Effector memory CD4-positive, alpha-beta T cell (primary cell): Measurements from ENCODE around the gene DNAJB13.
"Not testable (repeated sequence)": the region's sequence is repeated elsewhere in the genome, so short reads cannot be mapped to it uniquely, and the experiment has no call there.

Experiments
- DNase-seq, 3 donors: peaks; one replicate each; pipeline ENCODE4 v3.0.0-alpha.2; 2020
- H3K27ac ChIP-seq: 2 replicates; pipeline ENCODE4 v1.7.0; 2013; ENCODE audit warnings: mild to moderate bottlenecking, low read length, moderate library complexity; ENCODE audit not compliant: insufficient read depth, poor library complexity, severe bottlenecking
- H3K27me3 ChIP-seq: replicated peaks from 2 replicates; pipeline ENCODE4 v1.7.0; 2013; ENCODE audit warnings: mild to moderate bottlenecking, low read length; ENCODE audit not compliant: insufficient read depth, control insufficient read depth, poor library complexity, severe bottlenecking
- H3K36me3 ChIP-seq: 2 replicates; pipeline ENCODE4 v1.7.0; 2013; ENCODE audit warnings: mild to moderate bottlenecking, low read length, moderate library complexity; ENCODE audit not compliant: control insufficient read depth, insufficient read depth
- H3K4me1 ChIP-seq: 2 replicates; pipeline ENCODE4 v1.7.0; 2013; ENCODE audit warnings: low read length, mild to moderate bottlenecking; ENCODE audit not compliant: control insufficient read depth, insufficient read depth, poor library complexity, severe bottlenecking
- H3K4me3 ChIP-seq: 2 replicates; pipeline ENCODE4 v1.7.0; 2013; ENCODE audit warnings: low read length, low read depth, mild to moderate bottlenecking; ENCODE audit not compliant: insufficient read depth, poor library complexity, severe bottlenecking
- H3K9me3 ChIP-seq: 2 replicates; pipeline ENCODE4 v1.7.0; 2013; ENCODE audit warnings: mild to moderate bottlenecking, low read length, moderate library complexity; ENCODE audit not compliant: control insufficient read depth

DNAJB13 gene

GRCh38 chr11:73983741-73984538, 33.1 kb downstream of the DNAJB13 start:
- H3K27ac ChIP-seq: peak overlapping the region; percentile 92
- peaks cover 31% of the 10 kb centered on the region for H3K4me1 ChIP-seq
- no peak for DNase-seq
- no peaks in the 10 kb centered on the region for H3K9me3 ChIP-seq
- peak overlapping the region; percentile 71 for H3K4me3 ChIP-seq
- peaks cover 13% of the 10 kb centered on the region for H3K36me3 ChIP-seq
- no peaks in the 10 kb centered on the region for H3K27me3 ChIP-seq

DNA sequence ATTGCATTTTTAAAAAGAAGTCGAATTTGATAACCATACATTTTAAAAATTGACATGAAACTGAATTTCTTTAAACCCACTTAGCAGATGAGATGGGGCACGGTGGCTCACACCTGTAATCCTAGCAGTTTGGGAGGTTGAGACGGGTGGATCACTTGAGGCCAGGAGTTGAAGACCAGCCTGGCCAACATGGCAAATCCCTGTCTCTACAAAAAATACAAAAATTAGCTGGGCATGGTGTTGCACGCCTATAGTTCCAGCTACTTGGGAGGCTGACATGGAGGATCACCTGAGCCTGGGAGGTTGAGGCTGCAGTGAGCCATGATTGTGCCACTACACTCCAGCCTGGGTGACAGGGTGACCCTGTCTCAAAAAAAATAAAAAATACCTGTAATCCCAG, 34.8 kb downstream of the DNAJB13 start:
- H3K9me3 ChIP-seq, H3K36me3 ChIP-seq, H3K27ac ChIP-seq, H3K4me3 ChIP-seq, H3K27me3 ChIP-seq, DNase-seq: not testable (repeated sequence)
- H3K4me1 ChIP-seq: peaks cover 15% of the 10 kb centered on the region

- DNase-seq: no peak
- Histone ChIP-seq H3K27me3 (no peaks in the 10 kb centered on the region), H3K4me1 (peaks cover 18% of the 10 kb centered on the region), H3K36me3 (no peaks in the 10 kb centered on the region), H3K9me3 (no peaks in the 10 kb centered on the region), H3K27ac (no peak overlapping the region), H3K4me3 (no peak overlapping the region)
These were observed 37.4 kb downstream of the DNAJB13 start for GRCh38 chr11:73988227-73988626.

- H3K36me3 ChIP-seq: no peaks in the 10 kb centered on the region
- no peak overlapping the region for H3K4me3 ChIP-seq
- no peak for DNase-seq
- no peaks in the 10 kb centered on the region for H3K27me3 ChIP-seq
- no peaks in the 10 kb centered on the region for H3K9me3 ChIP-seq
- H3K4me1 ChIP-seq: peaks cover 17% of the 10 kb centered on the region
- H3K27ac ChIP-seq: no peak overlapping the region
These were observed 38.3 kb downstream of the DNAJB13 start for GRCh38 chr11:73989156-73989555.

DNA sequence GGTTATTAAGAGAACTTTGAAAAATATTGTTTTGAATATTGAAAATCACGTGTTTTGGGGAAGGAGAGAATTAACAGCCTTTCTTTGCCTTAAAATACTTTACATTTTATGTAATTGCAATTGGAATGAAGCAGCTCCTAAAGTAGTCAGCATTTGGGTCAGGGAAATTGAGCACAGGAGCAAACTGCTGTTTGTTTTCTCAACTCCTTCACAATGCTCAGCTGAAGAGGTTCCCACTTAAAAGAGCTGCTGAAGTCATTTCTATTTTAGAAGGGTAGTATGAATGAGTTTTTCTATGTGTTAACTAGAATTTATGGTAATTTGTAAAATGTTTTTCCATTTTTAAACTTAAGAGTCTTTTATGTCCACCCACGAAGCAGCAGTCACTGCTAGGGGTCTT, 39.9 kb downstream of the DNAJB13 start:
- Histone ChIP-seq H3K36me3 (no peaks in the 10 kb centered on the region), H3K27me3 (no peaks in the 10 kb centered on the region), H3K4me3 (no peak overlapping the region), H3K27ac (no peak overlapping the region), H3K9me3 (no peaks in the 10 kb centered on the region), H3K4me1 (peaks cover 26% of the 10 kb centered on the region)
- no peak for DNase-seq

- H3K36me3 ChIP-seq: no peaks in the 10 kb centered on the region
- H3K9me3 ChIP-seq: no peaks in the 10 kb centered on the region
- H3K4me1 ChIP-seq: peaks cover 33% of the 10 kb centered on the region
- H3K4me3 ChIP-seq: no peak overlapping the region
- peak overlapping the region; percentile 11 for H3K27ac ChIP-seq
- no peaks in the 10 kb centered on the region for H3K27me3 ChIP-seq
- DNase-seq: no peak
These were observed 40.7 kb downstream of the DNAJB13 start for GRCh38 chr11:73991471-73992006.

- no peak for DNase-seq
- Histone ChIP-seq H3K9me3 (no peaks in the 10 kb centered on the region), H3K27ac (peak overlapping the region; percentile 83), H3K4me1 (peaks cover 44% of the 10 kb centered on the region), H3K36me3 (no peaks in the 10 kb centered on the region), H3K27me3 (no peaks in the 10 kb centered on the region), H3K4me3 (no peak overlapping the region)
These were observed 44.4 kb downstream of the DNAJB13 start for GRCh38 chr11:73995247-73995646.

DNA sequence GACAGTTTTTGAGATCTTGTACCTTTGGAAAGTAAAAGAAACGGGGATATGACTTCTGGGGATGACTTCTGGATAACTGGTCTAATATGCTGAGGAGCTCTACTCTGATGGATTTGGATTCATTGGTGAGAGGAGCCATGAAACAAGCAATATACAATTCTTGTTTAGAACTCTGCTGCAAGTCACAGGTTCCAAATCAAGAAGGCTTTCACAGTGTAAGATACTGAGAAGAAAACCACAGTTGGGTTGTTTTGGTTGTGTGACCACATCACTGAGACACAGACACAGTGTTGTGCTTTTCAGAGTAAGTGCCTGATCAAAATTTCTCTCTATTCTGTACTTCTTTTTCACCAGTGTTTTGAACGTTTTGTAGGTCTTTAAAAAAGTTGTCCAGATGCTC, 44.9 kb downstream of the DNAJB13 start:
- H3K4me3 ChIP-seq: no peak overlapping the region
- H3K36me3 ChIP-seq: no peaks in the 10 kb centered on the region
- peak overlapping the region; percentile 83 for H3K27ac ChIP-seq
- H3K4me1 ChIP-seq: peaks cover 44% of the 10 kb centered on the region
- H3K9me3 ChIP-seq: no peaks in the 10 kb centered on the region
- H3K27me3 ChIP-seq: no peaks in the 10 kb centered on the region
- DNase-seq: no peak

DNA sequence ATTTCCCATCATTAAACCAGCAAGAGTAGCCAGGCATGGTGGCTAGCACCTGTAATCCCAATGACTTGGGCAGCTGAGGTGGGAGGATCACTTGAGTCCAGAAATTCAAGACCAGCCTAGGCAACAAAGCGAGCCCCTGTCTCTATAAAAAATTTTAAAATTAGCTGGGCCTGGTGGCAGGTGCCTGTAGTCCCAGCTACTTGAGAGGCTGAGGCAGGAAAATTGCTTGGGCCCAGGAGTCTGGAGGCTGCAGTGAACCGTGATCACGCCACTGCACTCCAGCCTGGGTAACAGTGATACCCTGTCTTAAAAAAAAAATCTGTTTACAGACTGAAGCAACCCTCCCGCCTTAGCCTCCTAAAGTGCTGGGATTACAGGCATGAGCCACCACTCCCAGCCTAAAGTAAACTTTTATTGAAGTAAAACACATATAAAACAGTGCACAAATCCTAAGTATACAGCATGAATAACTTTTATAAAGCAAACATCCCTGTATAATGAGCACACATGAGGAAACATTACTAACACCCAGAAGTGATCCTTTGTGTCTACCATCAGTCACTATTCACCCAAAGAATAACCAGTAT, 45.4 kb downstream of the DNAJB13 start:
- H3K36me3 ChIP-seq: no peaks in the 10 kb centered on the region
- H3K9me3 ChIP-seq: no peaks in the 10 kb centered on the region
- H3K4me1 ChIP-seq: peaks cover 41% of the 10 kb centered on the region
- DNase-seq: no peak
- H3K27ac ChIP-seq: peak overlapping the region; percentile 83
- H3K4me3 ChIP-seq: no peak overlapping the region
- H3K27me3 ChIP-seq: no peaks in the 10 kb centered on the region

- H3K4me3 ChIP-seq: no peak overlapping the region
- no peaks in the 10 kb centered on the region for H3K27me3 ChIP-seq
- no peaks in the 10 kb centered on the region for H3K9me3 ChIP-seq
- H3K27ac ChIP-seq: peak overlapping the region; percentile 83
- peaks cover 32% of the 10 kb centered on the region for H3K4me1 ChIP-seq
- DNase-seq: no peak
- no peaks in the 10 kb centered on the region for H3K36me3 ChIP-seq
These were observed 46.4 kb downstream of the DNAJB13 start for GRCh38 chr11:73997120-73997770.
